HepG2 (cell line): ENCODE data around the gene SF3B6. TPM values are rescaled to one million over a fixed set of nuclear protein-coding genes. Genes with fewer than 3 reads are reported as not detected.
A peak's percentile ranks its signal among the peaks of the same experiment; 100 is the strongest.

Experiments used
- DDIT3 ChIP-seq: sonication (generic); formaldehyde crosslinking; IDR thresholded peaks from 2 replicates; pipeline ENCODE4 v1.4.0; 2020; ENCODE audit warnings: mild to moderate bottlenecking, missing genetic modification reagents
- E2F5 ChIP-seq: sonication (generic); formaldehyde crosslinking; conservative IDR thresholded peaks from 2 replicates; pipeline ENCODE4 v1.4.0; 2020; ENCODE audit warnings: missing genetic modification reagents
- KLF13 ChIP-seq: sonication (generic); formaldehyde crosslinking; IDR thresholded peaks from 2 replicates; pipeline ENCODE4 v1.4.0; 2020; ENCODE audit warnings: mild to moderate bottlenecking, missing genetic modification reagents
- MXD3 ChIP-seq: IDR thresholded peaks from 2 replicates; pipeline ENCODE4 v1.6.1; 2016; ENCODE audit warnings: mild to moderate bottlenecking, missing biosample characterization, missing genetic modification reagents
- TOE1 ChIP-seq: sonication (generic); formaldehyde crosslinking; IDR thresholded peaks from 2 replicates; pipeline ENCODE4 v1.4.0; 2020; ENCODE audit warnings: mild to moderate bottlenecking, missing genetic modification reagents
- ZNF263 ChIP-seq: sonication (generic); formaldehyde crosslinking; IDR thresholded peaks from 2 replicates; pipeline ENCODE4 v1.4.0; 2020; ENCODE audit warnings: missing genetic modification reagents
- ZNF577 ChIP-seq: sonication (generic); formaldehyde crosslinking; IDR thresholded peaks from 2 replicates; pipeline ENCODE4 v1.4.0; 2020; ENCODE audit warnings: mild to moderate bottlenecking, low read depth, missing genetic modification reagents, borderline replicate concordance
- ZNF782 ChIP-seq: sonication (generic); formaldehyde crosslinking; IDR thresholded peaks from 2 replicates; pipeline ENCODE4 v1.4.0; 2020; ENCODE audit warnings: missing genetic modification reagents, mild to moderate bottlenecking, borderline replicate concordance
- polyA plus RNA-seq, 8 experiments: library from polyadenylated mRNA; depleted of rRNA in 3 of 8; stranded (reverse) in 7 of 8; unstranded in 1 of 8; fragments of >200 nt; fragmentation: Illumina TruSeq in 4 of 8; extraction: Trizol in 4 of 8; gene quantifications; 2 replicates each; pipeline versions ENCODE4 v1.2.1 to v1.2.3, GENCODE V29; 2011 to 2016; ENCODE audit warnings: low read depth in 4 of 8, missing spikeins in 1 of 8, mixed read lengths in 1 of 8; ENCODE audit not compliant: insufficient read depth in 1 of 8
- total RNA-seq, 5 experiments: library from RNA; depleted of rRNA; stranded (reverse); fragments of >200 nt; fragmentation: Illumina TruSeq; extraction: Trizol; gene quantifications; 2 replicates each; pipeline ENCODE4 v1.2.3, GENCODE V29; 2016; ENCODE audit warnings: low read depth in 1 of 5
- TF ChIP-seq, protein P1 (sequence below): sonication (generic); formaldehyde crosslinking; IDR thresholded peaks from 2 replicates; pipeline ENCODE4 v1.4.0; 2020; ENCODE audit warnings: missing genetic modification reagents
- TF ChIP-seq, protein P2 (sequence below): sonication (generic); formaldehyde crosslinking; IDR thresholded peaks from 2 replicates; pipeline ENCODE4 v1.4.0; 2020; ENCODE audit warnings: missing genetic modification reagents, borderline replicate concordance
- TF ChIP-seq, protein P3 (sequence below): sonication (generic); formaldehyde crosslinking; IDR thresholded peaks from 2 replicates; pipeline ENCODE4 v1.4.0; 2020; ENCODE audit warnings: missing genetic modification reagents, borderline replicate concordance
- TF ChIP-seq, protein P4 (sequence below): sonication (generic); formaldehyde crosslinking; conservative IDR thresholded peaks from 2 replicates; pipeline ENCODE4 v1.4.0; 2020; ENCODE audit warnings: missing genetic modification reagents

The SF3B6 gene
- total and polyA plus RNA-seq, 2 of the 13 experiments (the other 11 are each of a cell fraction or from before 2014, with no cell fraction given), result 177 to 182 TPM

- TF ChIP-seq ZNF577 (CRISPR knock-in tag), result no peak
- TF ChIP-seq, protein P1, sequence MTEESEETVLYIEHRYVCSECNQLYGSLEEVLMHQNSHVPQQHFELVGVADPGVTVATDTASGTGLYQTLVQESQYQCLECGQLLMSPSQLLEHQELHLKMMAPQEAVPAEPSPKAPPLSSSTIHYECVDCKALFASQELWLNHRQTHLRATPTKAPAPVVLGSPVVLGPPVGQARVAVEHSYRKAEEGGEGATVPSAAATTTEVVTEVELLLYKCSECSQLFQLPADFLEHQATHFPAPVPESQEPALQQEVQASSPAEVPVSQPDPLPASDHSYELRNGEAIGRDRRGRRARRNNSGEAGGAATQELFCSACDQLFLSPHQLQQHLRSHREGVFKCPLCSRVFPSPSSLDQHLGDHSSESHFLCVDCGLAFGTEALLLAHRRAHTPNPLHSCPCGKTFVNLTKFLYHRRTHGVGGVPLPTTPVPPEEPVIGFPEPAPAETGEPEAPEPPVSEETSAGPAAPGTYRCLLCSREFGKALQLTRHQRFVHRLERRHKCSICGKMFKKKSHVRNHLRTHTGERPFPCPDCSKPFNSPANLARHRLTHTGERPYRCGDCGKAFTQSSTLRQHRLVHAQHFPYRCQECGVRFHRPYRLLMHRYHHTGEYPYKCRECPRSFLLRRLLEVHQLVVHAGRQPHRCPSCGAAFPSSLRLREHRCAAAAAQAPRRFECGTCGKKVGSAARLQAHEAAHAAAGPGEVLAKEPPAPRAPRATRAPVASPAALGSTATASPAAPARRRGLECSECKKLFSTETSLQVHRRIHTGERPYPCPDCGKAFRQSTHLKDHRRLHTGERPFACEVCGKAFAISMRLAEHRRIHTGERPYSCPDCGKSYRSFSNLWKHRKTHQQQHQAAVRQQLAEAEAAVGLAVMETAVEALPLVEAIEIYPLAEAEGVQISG (CRISPR knock-in tag), result peak; percentile 98
- TF ChIP-seq TOE1 (CRISPR knock-in tag), result peak; percentile 89; the same call in 1 of the 2 replicates
- TF ChIP-seq ZNF263 (CRISPR knock-in tag), result peak; percentile 69
- TF ChIP-seq, protein P2, sequence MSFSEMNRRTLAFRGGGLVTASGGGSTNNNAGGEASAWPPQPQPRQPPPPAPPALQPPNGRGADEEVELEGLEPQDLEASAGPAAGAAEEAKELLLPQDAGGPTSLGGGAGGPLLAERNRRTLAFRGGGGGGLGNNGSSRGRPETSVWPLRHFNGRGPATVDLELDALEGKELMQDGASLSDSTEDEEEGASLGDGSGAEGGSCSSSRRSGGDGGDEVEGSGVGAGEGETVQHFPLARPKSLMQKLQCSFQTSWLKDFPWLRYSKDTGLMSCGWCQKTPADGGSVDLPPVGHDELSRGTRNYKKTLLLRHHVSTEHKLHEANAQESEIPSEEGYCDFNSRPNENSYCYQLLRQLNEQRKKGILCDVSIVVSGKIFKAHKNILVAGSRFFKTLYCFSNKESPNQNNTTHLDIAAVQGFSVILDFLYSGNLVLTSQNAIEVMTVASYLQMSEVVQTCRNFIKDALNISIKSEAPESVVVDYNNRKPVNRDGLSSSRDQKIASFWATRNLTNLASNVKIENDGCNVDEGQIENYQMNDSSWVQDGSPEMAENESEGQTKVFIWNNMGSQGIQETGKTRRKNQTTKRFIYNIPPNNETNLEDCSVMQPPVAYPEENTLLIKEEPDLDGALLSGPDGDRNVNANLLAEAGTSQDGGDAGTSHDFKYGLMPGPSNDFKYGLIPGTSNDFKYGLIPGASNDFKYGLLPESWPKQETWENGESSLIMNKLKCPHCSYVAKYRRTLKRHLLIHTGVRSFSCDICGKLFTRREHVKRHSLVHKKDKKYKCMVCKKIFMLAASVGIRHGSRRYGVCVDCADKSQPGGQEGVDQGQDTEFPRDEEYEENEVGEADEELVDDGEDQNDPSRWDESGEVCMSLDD (CRISPR knock-in tag), result no peak; the same call in 1 of the 2 replicates
- TF ChIP-seq ZNF782, result peak; percentile 92
- peak; percentile 68 for TF ChIP-seq E2F5
- TF ChIP-seq KLF13, result no peak
- TF ChIP-seq, protein P3, sequence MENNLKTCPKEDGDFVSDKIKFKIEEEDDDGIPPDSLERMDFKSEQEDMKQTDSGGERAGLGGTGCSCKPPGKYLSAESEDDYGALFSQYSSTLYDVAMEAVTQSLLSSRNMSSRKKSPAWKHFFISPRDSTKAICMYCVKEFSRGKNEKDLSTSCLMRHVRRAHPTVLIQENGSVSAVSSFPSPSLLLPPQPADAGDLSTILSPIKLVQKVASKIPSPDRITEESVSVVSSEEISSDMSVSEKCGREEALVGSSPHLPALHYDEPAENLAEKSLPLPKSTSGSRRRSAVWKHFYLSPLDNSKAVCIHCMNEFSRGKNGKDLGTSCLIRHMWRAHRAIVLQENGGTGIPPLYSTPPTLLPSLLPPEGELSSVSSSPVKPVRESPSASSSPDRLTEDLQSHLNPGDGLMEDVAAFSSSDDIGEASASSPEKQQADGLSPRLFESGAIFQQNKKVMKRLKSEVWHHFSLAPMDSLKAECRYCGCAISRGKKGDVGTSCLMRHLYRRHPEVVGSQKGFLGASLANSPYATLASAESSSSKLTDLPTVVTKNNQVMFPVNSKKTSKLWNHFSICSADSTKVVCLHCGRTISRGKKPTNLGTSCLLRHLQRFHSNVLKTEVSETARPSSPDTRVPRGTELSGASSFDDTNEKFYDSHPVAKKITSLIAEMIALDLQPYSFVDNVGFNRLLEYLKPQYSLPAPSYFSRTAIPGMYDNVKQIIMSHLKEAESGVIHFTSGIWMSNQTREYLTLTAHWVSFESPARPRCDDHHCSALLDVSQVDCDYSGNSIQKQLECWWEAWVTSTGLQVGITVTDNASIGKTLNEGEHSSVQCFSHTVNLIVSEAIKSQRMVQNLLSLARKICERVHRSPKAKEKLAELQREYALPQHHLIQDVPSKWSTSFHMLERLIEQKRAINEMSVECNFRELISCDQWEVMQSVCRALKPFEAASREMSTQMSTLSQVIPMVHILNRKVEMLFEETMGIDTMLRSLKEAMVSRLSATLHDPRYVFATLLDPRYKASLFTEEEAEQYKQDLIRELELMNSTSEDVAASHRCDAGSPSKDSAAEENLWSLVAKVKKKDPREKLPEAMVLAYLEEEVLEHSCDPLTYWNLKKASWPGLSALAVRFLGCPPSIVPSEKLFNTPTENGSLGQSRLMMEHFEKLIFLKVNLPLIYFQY (CRISPR knock-in tag), result peak; percentile 55; the same call in 1 of the 2 replicates
- TF ChIP-seq, protein P4, sequence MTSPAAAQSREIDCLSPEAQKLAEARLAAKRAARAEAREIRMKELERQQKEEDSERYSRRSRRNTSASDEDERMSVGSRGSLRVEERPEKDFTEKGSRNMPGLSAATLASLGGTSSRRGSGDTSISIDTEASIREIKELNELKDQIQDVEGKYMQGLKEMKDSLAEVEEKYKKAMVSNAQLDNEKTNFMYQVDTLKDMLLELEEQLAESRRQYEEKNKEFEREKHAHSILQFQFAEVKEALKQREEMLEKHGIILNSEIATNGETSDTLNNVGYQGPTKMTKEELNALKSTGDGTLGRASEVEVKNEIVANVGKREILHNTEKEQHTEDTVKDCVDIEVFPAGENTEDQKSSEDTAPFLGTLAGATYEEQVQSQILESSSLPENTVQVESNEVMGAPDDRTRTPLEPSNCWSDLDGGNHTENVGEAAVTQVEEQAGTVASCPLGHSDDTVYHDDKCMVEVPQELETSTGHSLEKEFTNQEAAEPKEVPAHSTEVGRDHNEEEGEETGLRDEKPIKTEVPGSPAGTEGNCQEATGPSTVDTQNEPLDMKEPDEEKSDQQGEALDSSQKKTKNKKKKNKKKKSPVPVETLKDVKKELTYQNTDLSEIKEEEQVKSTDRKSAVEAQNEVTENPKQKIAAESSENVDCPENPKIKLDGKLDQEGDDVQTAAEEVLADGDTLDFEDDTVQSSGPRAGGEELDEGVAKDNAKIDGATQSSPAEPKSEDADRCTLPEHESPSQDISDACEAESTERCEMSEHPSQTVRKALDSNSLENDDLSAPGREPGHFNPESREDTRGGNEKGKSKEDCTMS (CRISPR knock-in tag), result peak; percentile 36; the same call in 1 of the 2 replicates
- peak; percentile 90; the same call in 1 of the 2 replicates for TF ChIP-seq MXD3 (CRISPR knock-in tag)
- TF ChIP-seq DDIT3, result peak; percentile 46; the same call in 1 of the 2 replicates
Measured at GRCh38 chr2:24075915-24076848, at the start of gene SF3B6 (continued).
